A549 (cell line): ENCODE results near the gene MBOAT2. TPM values are rescaled to one million over a fixed set of nuclear protein-coding genes. Genes with fewer than 3 reads are reported as not detected.

Experiments
- ATAC-seq, 2 experiments: fragments of 200-7000 bp in 1 of 2; fragments of >200 bp in 1 of 2; cut with Nextera tagmentation in 1 of 2; cut with Tn5 transposase in 1 of 2; 3 replicates each; pipeline versions ENCODE4 v1.8.0 to v1.9.1; 2018 to 2020; ENCODE audit warnings: mild to moderate bottlenecking in 1 of 2, moderate library complexity in 1 of 2
- CTCF ChIA-PET: fragments of 300-600 bp; sonication (Branson Sonifier 250); formaldehyde crosslinking; extraction: SDS; loops from one replicate; lab custom pipeline; 2021; ENCODE audit warnings: antibody characterized with exemption, inconsistent platforms; lab: Yijun Ruan, JAX
- POLR2A ChIA-PET: fragments of 350-600 bp; formaldehyde crosslinking; extraction: SDS; loops from one replicate; lab custom pipeline; 2021; ENCODE audit warnings: antibody characterized with exemption, inconsistent platforms; lab: Yijun Ruan, JAX
- DNase-seq, 2 experiments: peaks; one replicate each; pipeline versions ENCODE4 v3.0.0 to v3.0.0-alpha.2; 2011 to 2016; ENCODE audit warnings: low read depth in 1 of 2, low spot score in 1 of 2
- FAIRE-seq: peaks from 2 replicates; lab custom pipeline; 2011; peaks lifted over from hg19 to GRCh38; lab: Jason Lieb, UNC
- H3K27ac ChIP-seq, 2 experiments: fragments of >200 bp; sonication (Bioruptor Twin); formaldehyde crosslinking; 3 replicates each; pipeline ENCODE4 v1.5.1; 2016 to 2017
- H3K4me1 ChIP-seq: fragments of >200 bp; sonication (Bioruptor Twin); formaldehyde crosslinking; 3 replicates; pipeline ENCODE4 v1.6.1; 2016
- H3K4me2 ChIP-seq: fragments of >200 bp; sonication (Bioruptor Twin); formaldehyde crosslinking; 3 replicates; pipeline ENCODE4 v1.6.1; 2016
- H3K4me3 ChIP-seq: fragments of >200 bp; sonication (Bioruptor Twin); formaldehyde crosslinking; 3 replicates; pipeline ENCODE4 v1.5.1; 2016
- H3K9me3 ChIP-seq: fragments of >200 bp; sonication (Bioruptor Twin); formaldehyde crosslinking; 3 replicates; pipeline ENCODE4 v1.6.1; 2016
- CBX2 ChIP-seq: fragments of 200-600 bp; sonication (generic); IDR thresholded peaks from 2 replicates; pipeline ENCODE4 v1.6.1; 2016; ENCODE audit warnings: low read depth, mild to moderate bottlenecking, borderline replicate concordance
- CHD2 ChIP-seq: fragments of 150-350 bp; IDR thresholded peaks from 2 replicates; pipeline ENCODE4 v1.6.1; 2014; ENCODE audit warnings: low read length; ENCODE audit not compliant: partially characterized antibody
- CTCF ChIP-seq: fragments of >200 bp; sonication (Bioruptor Twin); formaldehyde crosslinking; IDR thresholded peaks from 3 replicates; pipeline ENCODE4 v1.5.1; 2016
- E2F6 ChIP-seq: IDR thresholded peaks from 2 replicates; pipeline ENCODE4 v1.6.1; 2012; ENCODE audit warnings: low read depth, borderline replicate concordance
- ELK1 ChIP-seq: fragments of 150-350 bp; IDR thresholded peaks from 2 replicates; pipeline ENCODE4 v1.6.1; 2014; ENCODE audit warnings: low read depth, mild to moderate bottlenecking, low read length
- EP300 ChIP-seq, 2 experiments: fragments of >200 bp; sonication (Bioruptor Twin); formaldehyde crosslinking; IDR thresholded peaks; 2 replicates in 1 of 2; 3 replicates in 1 of 2; pipeline ENCODE4 v1.6.1; 2016 to 2017
- FOXS1 ChIP-seq: fragments of 250-450 bp; sonication (Bioruptor Pico); IDR thresholded peaks from 2 replicates; pipeline ENCODE4 v1.5.0; 2020; ENCODE audit warnings: mild to moderate bottlenecking, moderate library complexity
- GATA3 ChIP-seq: IDR thresholded peaks from 2 replicates; pipeline ENCODE4 v1.6.1; 2012; ENCODE audit warnings: borderline replicate concordance
- HEYL ChIP-seq: fragments of 250-450 bp; sonication (Bioruptor Pico); IDR thresholded peaks from 2 replicates; pipeline ENCODE4 v1.8.0; 2021; ENCODE audit warnings: mild to moderate bottlenecking, moderate library complexity
- HOXA7 ChIP-seq: fragments of 250-450 bp; sonication (Bioruptor Pico); IDR thresholded peaks from 2 replicates; pipeline ENCODE4 v1.5.0; 2020; ENCODE audit warnings: mild to moderate bottlenecking, moderate library complexity
- HOXB13 ChIP-seq: fragments of 250-450 bp; sonication (Bioruptor Pico); IDR thresholded peaks from 2 replicates; pipeline ENCODE4 v1.5.0; 2020; ENCODE audit warnings: low read depth, mild to moderate bottlenecking, moderate library complexity
- MAFK ChIP-seq: fragments of 450-650 bp; IDR thresholded peaks from 2 replicates; pipeline ENCODE4 v1.6.1; 2014; ENCODE audit not compliant: partially characterized antibody
- MAZ ChIP-seq: fragments of 150-350 bp; IDR thresholded peaks from 2 replicates; pipeline ENCODE4 v1.6.1; 2014; ENCODE audit warnings: antibody characterized with exemption, low read depth, low read length, borderline replicate concordance
- NFE2L2 ChIP-seq: fragments of 150-350 bp; conservative IDR thresholded peaks from 2 replicates; pipeline ENCODE4 v1.6.1; 2014; ENCODE audit warnings: low read length
- NR3C1 ChIP-seq: fragments of >200 bp; sonication (Bioruptor Twin); formaldehyde crosslinking; IDR thresholded peaks from 3 replicates; pipeline ENCODE4 v1.6.1; 2017
- POLR2A ChIP-seq: IDR thresholded peaks from 2 replicates; pipeline ENCODE4 v1.6.1; 2012; ENCODE audit warnings: mild to moderate bottlenecking, low read length
- RAD21 ChIP-seq, 2 experiments: fragments of >200 bp in 1 of 2; sonication (Bioruptor Twin) in 1 of 2; formaldehyde crosslinking in 1 of 2; IDR thresholded peaks in 1 of 2; conservative IDR thresholded peaks in 1 of 2; 2 replicates in 1 of 2; 3 replicates in 1 of 2; pipeline ENCODE4 v1.6.1; 2012 to 2018; ENCODE audit warnings: inconsistent platforms in 1 of 2
- SMC3 ChIP-seq: fragments of >200 bp; sonication (Bioruptor Twin); formaldehyde crosslinking; IDR thresholded peaks from 3 replicates; pipeline ENCODE4 v1.6.1; 2018; ENCODE audit warnings: inconsistent platforms
- TFCP2L1 ChIP-seq: fragments of 250-450 bp; sonication (Bioruptor Pico); IDR thresholded peaks from 2 replicates; pipeline ENCODE4 v1.5.0; 2021; ENCODE audit warnings: mild to moderate bottlenecking
- WGBS: methylation state at CpG from one replicate; pipeline ENCODE4 v1.1.6; 2017; ENCODE audit errors: missing lambda C conversion rate; 5-methylcytosine and 5-hydroxymethylcytosine counted together
- polyA plus RNA-seq, 4 experiments: library from polyadenylated mRNA; depleted of rRNA in 3 of 4; stranded (reverse); fragments of >200 nt; fragmentation: RNase III in 1 of 4; extraction: RNeasy Plus Mini Kit Qiagen cat#74134 plus additional on column Dnase treatment in 1 of 4; gene quantifications; 2 replicates in 3 of 4; 3 replicates in 1 of 4; pipeline ENCODE4 v1.2.3, GENCODE V29; 2011 to 2017

The MBOAT2 gene
- polyA plus RNA-seq, 2 of the 4 experiments (the other 2 are of a cell fraction): 33.1 to 33.3 TPM

GRCh38 chr2:8819194-8819593 lies 184.3 kb downstream of the MBOAT2 start:
- peak in 1 of 2 experiments; percentile 60; a peak in 2 of 6 replicates for ATAC-seq
- TF ChIP-seq ELK1: no peak
- TF ChIP-seq HOXB13 (CRISPR knock-in tag): no peak
- TF ChIP-seq CBX2: no peak
- no peak for TF ChIP-seq EP300 (IDR thresholded peaks at IDR 0.05)
- TF ChIP-seq MAZ: no peak
- no peak for TF ChIP-seq SMC3
- no peak for TF ChIP-seq POLR2A
- TF ChIP-seq GATA3: no peak
- TF ChIP-seq CTCF: no peak
- no peak for TF ChIP-seq TFCP2L1 (CRISPR knock-in tag)
- TF ChIP-seq NR3C1: no peak
- no peak for TF ChIP-seq HOXA7 (CRISPR knock-in tag)
- no peak for TF ChIP-seq FOXS1
- no peak for TF ChIP-seq CHD2
- H3K9me3 ChIP-seq: no peaks in the 10 kb centered on the region
- peaks cover 16% of the 10 kb centered on the region; the same call in 2 of the 3 replicates for H3K4me1 ChIP-seq
- no peak overlapping the region for H3K27ac ChIP-seq
- 64% methylated on average over 5 of the region's 5 CpGs for WGBS
- ChIA-PET POLR2A (no interaction called here), CTCF (interaction anchor here (0.9 kb wide), 1 partner anchor 8 kb away, joined by 3 read pairs; no protein-coding TSS in a partner anchor)
- no peak overlapping the region for H3K4me3 ChIP-seq
- FAIRE-seq: no peak
- no peak for DNase-seq
- 0 out of 3 replicates have a peak overlapping the region, but pooled peaks have one; percentile 1 for H3K4me2 ChIP-seq

- 90% methylated on average over 1 of the region's 1 CpG for WGBS
- DNase-seq (no peak), FAIRE-seq (no peak), ATAC-seq (no peak)
- H3K4me3 ChIP-seq: no peak overlapping the region
- H3K9me3 ChIP-seq: no peaks in the 10 kb centered on the region
- H3K27ac ChIP-seq: no peak overlapping the region
- POLR2A ChIA-PET: no interaction called here
- CTCF ChIA-PET: no interaction called here
- no peak overlapping the region for H3K4me2 ChIP-seq
- TF ChIP-seq RAD21 (conservative IDR thresholded peaks at IDR 0.05 in 1 of 2, IDR thresholded peaks at IDR 0.05 in 1 of 2) (no peak), E2F6 (no peak), HEYL (CRISPR knock-in tag) (no peak), MAFK (peak; percentile 75)
- peaks cover 13% of the 10 kb centered on the region; the same call in 2 of the 3 replicates for H3K4me1 ChIP-seq
Measured at GRCh38 chr2:8817221-8817620, 186.3 kb downstream of the MBOAT2 start.

GRCh38 chr2:8806885-8807704 lies 196.4 kb downstream of the MBOAT2 start:
- Histone ChIP-seq H3K4me3 (no peak overlapping the region), H3K4me1 (peaks cover 20% of the 10 kb centered on the region), H3K9me3 (no peaks in the 10 kb centered on the region), H3K4me2 (no peak overlapping the region), H3K27ac (no peak overlapping the region)
- CTCF ChIA-PET: interaction anchor here (1.7 kb wide), 1 partner anchor 14 kb away, joined by 4 read pairs; no protein-coding TSS in a partner anchor
- ATAC-seq: no peak
- WGBS: 92% methylated on average over 6 of the region's 6 CpGs
- no peak for FAIRE-seq
- no peak for DNase-seq
- POLR2A ChIA-PET: no interaction called here
- no peak for TF ChIP-seq NFE2L2
- peak; percentile 32 for TF ChIP-seq MAFK
